Left hindlimb (tissue), 1 donor: ENCODE results near the gene ADAM19.
A peak's percentile ranks its signal among the peaks of the same experiment; 100 is the strongest.

Experiments
- DNase-seq: peaks from one replicate; pipeline ENCODE4 v3.0.0-alpha.2; 2018

ADAM19 gene

DNA sequence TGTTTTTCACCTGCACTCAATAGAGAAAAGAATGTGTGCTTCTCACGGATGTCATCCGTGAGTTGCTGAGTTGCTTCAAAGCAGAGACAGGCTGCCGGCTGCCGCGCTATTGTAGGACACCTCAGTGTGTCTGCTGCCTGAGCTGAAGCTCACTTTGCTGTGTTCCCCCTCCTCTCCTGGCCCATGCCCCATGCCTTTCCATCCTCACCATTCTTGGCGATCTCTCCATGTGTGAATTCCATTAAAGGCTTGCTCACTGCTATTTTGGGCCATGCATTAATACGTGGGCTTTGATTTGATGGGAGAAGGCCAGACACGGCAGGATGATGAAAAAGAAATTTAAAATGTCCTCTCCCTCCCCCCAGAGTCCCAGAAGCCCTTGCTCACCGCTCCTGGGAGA lies 14.5 kb downstream of the ADAM19 start:
- no peak for DNase-seq

DNA sequence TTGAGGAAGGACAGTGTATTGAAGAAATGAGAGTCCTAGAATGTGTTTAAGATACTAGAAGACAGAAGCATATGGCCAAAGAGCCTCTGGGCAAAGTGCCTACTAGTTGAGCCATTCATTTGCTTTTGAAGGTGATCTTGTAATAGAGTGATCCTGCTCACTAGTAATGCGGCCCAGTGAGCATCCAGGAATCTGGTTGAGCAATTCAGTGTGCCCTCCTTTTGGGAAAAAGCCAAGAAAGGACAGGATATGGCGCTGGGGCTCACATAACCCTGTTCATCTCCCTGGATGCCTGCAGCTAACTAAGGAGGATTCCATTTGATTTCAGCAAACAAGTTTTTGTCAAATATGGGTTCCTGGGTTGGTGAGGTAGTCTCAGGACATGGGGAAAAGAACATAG lies 16.3 kb downstream of the ADAM19 start:
- DNase-seq, result no peak

DNA sequence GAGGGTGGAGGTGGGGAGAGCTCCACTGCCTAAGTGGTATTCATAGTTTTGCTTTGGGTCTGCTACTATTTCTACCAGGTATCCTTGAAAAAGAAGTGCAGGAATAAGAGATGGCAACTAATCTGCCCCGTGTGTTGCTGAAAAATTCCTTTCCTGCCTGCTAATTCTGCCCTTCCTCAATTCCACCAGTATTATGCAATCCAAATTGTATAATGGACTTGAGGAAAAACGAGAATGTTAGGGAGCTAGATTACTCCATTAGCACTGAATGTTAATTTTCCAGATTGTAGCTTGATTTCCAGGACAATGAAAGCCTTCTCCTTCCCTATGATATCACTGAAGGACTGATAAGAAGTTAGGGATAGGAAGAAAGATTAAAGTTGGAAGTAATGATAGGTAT lies 16.9 kb downstream of the ADAM19 start:
- no peak for DNase-seq

DNA sequence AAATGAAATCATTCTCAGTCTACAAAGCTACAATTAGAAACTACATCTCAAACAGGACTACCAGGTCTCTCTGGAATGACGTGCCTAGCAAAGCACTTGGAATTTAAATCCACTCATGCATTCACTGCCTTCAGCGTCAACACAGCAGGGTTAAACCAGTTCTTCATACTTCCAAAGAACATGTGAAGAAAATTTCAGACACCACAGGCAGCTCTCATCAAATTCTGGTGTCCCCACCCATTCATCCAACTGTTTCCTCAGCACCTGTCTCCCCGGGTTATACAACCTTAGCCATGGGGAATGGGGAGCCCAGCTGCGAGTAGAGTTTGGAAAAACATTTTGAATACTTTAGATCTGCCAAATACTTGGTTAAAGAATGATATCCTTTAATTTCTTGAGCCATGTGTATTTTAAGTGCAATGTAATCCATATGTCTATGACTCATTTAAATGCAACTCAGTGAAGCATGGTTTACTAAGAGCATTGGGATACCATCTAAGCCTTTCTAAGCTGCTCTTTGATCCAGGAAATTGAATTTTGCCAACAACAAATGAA lies 17.5 kb downstream of the ADAM19 start:
- DNase-seq, result no peak

DNA sequence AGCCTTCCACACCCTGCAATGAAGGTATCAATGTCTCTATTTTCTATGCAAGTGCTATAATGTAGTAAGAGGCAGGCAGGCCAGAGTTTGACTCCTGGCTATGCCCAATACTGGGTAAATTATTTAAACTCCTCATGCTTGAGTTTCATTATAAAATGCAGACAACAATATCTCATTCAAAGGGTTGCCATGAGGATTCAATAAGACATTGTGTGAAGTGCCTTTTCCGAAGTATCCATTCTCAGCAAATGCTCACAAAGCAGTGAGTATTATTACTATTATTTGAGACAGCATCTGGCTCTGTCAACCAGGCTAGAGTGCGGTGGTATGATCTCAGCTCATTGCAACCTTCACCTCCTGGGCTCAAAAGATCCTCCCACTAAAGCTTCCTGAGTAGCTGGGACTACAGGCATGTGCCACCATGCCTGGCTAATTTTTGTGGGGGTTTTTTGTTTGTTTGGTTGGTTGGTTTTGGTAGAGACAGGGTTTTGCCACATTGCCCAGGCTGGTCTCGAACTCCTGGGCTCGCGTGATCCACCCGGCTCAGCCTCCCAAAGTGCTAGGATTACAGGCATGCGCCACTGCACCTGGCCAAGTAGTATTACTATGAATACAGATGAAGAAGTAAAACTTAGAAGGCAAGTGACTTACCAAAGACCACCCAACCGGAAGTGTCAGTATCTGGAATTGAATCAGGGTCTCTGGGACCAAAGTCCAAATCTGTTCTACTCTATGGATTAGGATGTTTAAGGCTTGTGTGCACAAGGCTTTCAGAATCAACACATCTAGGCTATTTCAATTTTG lies 18.8 kb downstream of the ADAM19 start:
- DNase-seq, result no peak

DNA sequence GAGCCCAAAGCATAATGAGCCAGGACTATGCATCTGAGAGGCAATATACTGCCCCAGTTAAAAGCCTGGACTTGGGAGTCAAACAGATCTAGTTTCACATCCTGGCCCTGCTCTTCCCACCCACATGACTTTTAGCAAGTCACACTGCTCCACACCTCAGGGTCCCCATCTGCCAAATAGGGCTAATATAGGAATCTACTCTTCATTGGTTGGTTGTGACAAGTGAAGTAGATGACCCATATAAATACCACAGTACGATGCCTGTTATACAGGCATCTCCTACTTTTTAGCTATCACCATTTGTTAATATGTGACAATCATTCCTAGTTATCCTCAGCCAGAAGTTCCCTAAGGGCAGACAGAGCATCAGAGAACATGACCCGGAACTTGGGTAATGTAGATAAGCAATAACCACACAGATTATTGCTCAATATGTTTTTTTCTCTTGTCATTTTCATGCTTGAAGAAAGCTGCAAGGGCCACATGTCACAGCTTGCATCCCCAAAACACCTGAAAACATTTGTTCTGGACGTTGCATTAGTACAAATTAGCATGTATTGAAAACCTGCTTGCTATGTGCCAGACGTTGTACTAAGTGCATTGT lies 20.4 kb downstream of the ADAM19 start:
- DNase-seq, result no peak

DNA sequence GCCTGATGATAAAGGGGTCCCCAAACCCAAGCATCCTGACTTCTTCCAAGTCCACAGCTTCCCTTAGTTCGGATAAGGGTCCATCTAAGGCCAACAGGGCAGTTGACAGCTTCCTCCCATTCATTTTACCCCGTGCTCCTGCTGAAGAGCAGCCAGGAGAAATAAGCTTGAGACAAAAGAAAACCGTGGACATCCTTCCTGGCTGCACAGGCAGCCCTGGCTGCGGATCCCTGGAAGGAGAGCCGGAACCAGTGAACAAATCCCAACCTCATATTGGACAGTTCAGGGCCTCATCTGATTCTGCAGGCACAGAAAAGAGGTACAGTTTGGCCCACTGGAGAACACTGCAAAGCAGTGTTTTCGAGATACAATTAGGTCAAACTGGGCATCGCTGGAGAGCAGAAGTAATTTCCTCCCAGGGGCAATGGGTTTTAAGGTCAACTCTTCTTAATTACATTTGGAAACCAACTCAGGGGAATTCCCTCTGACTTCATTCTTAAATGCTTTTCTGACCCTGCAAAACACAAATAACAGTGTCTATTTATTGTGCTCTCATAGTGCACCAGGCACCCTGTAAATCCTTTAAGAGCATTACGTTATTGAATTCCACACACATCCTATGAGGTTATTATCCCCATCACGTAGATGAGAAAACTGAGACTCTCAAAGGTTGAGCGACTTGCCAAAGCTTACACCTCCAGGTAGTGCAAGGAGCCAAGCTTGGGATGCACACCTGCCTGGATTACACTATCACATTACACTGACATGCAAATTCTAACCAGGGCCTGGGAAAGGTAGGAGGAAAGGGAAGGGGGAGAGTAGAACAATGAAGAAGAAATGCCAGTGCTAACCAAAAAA lies 21.2 kb downstream of the ADAM19 start:
- no peak for DNase-seq

DNA sequence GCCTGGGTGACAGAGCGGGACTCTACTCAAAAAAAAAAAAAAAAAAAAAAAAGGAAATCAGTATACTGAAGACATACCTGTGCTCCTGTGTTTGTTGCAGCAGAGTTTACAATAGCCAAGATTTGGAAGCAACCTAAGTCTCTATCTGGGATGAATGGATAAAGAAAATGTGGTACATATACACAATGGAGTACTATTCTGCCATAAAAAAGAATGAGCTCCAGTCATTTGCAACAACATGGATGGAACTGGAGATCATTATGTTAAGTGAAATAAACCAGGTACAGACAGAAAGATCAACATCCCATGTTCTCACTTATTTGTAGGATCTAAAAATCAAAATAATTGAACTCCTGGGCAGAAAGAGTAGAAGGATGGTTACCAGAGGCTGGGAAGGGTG lies 22.9 kb downstream of the ADAM19 start:
- no peak for DNase-seq

DNA sequence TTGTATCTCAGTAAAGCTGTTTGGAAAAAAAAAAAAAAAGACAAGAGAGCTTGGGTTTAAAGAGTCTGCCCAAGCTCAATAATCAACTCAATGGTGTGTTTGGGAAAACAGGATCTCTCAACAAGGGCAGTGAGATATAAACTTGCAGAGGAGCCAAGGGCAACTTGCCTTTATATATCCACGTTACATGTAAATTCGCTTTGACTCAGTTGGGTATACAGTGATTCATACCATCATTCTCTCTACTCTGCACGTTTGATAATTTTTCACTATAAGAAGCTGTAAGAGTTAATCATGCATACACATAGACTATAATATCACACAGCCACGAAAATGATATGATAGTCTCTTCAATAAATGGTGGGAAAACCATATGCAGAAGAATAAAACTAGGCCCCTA lies 24.9 kb downstream of the ADAM19 start:
- DNase-seq, result no peak

DNA sequence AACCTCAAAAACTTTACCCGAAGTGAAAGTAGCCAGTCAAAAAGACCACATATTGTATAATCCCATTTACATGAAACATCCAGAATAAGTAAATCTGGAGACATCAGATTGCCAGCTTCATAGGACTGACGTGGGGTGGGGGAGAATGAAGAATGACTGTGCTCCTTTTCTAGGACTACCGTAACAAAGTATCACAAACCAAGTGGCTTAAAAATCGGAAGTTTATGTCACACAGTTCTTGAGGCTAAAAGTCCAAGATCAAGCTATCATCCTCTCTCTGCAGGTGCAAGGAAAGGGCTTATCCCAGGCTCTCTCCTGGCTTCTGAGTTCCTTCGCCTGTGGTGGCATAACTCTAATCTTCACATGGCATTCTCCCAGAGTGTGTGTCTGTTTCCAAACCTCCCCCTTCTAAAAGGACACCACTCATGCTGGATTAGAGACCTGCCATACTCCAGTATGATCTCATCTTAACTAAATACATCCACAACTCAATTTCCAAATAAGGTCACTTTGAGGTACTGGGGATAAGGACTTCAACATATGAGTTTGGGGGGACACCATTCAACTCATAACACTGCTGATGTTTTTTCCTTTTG lies 25.5 kb downstream of the ADAM19 start:
- DNase-seq, result no peak

DNA sequence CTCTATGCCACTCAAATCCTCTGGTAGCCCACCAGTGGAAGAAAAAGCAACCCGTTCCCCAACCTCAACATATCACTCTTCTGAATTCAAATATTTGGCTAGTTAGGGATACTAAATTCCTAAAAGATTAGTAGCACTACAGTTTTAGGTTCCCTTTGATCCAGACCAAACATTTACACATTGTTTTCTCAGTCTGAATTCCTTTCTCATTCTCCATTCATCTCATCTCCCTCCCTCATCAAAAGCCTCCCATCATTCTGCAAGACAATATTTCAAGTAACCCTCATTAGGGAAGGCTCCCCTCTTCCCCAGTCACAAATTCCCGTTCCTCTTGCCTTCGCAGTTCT lies 26.3 kb downstream of the ADAM19 start:
- no peak for DNase-seq

DNA sequence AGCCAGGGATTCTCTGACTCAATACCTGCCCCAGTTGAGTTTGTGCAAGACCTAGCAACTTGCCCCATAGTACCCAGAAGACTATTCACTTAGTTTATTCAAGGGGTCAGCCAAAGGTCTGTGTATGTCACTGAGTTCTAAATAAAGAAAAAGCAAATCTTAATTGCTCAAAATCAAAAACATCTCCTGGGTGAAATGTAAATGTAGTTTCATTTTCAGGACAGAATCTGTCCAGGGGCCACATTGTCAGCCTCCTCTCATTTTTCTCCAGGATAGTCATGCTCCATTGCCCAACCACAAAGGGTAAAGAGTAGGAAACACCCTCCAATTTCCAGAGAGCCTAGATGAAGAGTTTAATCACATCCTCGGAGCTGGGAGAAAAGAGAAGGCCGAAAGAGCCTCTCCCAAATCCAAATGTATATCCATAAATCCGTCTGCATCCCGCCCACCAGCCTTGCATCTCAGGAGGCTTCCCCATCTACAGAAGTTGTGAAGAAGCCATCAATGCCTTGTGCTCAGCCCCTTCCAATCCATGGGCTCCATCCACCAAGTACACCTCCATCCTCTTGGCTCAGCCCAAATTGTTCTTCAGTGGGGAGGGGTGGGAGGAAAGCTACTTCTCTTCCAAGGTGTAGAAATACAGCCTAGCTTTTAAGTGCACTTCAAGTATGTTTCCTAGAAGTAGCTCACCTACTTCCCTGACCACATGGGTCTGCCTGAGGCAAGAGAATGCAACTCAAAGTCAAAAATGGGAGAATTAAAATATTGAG lies 26.9 kb downstream of the ADAM19 start:
- no peak for DNase-seq

DNA sequence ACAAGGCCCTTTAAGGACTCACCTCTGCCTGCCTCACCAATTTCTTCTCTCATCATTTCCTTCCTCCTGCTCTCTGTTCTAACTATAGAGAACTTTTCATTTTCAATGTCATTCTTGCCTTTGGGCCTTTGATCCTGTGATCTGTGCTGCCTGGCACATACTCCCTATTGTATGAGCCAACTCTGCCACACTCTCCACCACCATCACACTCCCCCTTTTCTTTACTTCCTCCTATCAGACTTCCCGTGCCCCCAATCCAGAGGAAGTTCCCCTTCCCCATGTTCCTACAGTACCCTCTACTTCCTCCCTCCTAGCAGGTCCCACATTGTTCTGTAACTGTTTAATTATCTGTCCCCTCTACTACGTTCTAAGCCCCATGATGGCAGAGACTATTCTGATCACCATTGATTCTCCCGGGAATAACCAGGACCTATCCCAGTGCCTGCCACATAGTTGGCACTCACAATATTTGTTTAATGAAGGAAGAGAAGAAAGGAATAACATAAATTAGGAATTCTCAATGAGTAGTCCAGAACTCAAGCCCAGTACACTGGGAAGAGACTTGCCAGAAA lies 27.5 kb downstream of the ADAM19 start:
- no peak for DNase-seq

DNA sequence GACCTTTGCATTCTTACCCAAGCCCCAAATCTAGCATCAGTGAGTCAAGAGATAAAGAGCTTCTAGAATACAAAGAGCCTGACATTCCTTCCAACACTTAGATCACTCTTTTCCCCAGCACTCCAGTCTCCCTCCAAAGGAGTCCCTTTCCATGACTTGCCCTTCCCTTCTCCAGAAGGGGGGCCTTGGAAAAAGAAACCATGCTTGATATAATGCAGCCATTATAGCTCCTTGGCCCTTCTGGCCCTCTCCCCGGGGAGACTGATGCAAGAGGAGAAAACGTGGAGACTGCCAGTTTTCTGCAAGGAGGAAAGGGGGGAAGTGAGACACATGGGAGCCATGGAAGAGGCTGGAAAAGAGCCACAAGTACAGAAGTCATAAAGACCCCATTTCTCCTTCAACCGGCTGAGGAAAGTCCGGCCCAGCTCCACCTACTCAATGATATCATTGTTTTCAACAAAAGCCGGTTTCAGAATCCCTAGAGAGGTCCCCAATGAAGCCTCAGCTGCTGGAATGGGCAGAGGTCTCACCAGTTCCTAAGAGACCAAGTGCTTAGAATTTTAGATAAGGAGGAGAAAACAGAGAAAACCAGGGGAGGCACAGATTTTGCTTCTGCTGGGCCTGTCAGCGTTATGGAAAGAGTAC lies 29.0 kb downstream of the ADAM19 start:
- peak; percentile 61 for DNase-seq

DNA sequence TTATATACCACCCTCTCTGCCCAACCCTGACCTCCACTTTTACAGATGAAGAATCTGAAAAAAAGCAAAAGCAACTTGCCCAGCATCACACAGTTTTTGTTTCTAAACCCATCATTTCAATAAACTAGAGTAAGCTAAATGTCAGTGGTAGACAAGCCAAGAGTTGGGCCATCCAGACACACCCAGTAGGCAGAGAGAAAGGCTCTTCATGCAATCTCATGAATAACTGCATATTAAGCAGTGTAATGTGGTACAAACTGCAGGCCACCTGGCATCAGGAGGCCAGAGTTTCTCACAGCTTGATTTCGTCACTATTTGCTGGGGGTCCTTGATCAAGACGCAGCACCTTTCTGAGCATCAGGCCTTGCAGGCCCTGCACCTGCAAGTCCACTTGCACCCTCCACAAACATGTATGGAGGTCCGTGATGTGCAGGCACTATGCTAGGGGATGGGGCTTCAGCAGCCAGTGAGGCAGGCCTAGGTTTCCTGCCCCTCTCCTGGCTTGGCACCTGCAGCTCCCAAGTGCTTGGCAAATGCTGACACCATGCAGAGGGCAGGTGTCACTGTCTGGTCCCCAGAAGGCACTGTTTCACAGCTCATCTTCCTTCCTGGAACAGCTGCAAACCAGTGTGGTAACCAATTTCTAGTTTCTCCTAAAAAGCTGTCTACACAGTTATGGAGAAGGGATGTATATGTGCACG lies 29.8 kb downstream of the ADAM19 start:
- DNase-seq, result no peak

DNA sequence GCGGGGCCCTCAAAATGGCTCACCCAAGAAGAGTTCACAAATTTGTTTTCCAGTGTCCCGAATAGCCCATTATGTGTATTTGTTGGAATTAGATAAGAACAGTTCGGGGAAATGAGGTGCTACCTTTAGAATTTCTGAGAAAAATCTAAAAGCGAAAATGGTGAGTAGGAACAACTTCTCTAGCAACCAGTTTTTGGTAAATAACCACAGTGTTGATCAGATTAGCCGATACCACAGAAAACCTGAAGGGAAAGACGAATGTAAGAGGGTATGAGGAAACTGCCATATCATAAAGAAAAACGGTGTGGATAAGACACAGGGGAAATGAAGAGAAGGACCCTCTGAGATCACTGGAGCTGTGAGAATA lies 31.0 kb downstream of the ADAM19 start:
- no peak for DNase-seq

DNA sequence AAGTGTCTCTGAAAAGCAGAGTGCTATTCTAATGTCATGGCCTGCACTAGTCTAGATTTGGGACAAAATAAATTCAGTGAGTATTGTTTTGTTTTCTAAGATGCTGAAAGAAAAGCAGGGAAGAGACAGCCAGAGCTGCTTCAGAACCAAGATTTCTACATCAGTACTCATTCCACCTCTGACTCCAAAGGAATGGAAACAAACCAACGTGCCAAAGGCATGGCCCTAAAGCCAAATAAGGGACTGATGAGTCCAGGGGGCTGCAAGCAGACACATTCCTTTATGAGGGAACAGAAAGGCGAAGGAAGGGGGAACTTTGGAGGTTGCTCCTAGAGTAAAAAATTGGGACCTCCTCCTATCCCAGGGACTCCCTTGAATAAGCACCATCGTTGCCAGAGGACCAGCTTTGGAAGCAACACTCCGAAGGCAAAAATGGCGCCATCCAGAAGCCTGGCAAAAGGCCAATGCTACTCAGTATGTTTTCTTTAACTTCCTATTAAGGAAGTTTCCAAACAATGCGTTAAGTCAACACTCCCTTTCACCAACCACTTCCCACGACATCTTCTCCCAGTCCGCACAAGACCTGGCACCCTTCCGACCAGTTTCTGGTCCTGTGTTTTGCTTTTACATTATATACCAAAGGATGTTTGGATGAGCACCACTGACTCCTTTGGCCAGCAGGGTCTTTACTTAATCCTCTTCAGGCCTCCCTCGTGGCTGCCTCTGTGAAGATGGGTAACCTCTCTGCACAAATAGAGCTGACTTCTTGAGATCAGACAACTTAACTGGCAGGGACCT lies 31.6 kb downstream of the ADAM19 start:
- no peak for DNase-seq

DNA sequence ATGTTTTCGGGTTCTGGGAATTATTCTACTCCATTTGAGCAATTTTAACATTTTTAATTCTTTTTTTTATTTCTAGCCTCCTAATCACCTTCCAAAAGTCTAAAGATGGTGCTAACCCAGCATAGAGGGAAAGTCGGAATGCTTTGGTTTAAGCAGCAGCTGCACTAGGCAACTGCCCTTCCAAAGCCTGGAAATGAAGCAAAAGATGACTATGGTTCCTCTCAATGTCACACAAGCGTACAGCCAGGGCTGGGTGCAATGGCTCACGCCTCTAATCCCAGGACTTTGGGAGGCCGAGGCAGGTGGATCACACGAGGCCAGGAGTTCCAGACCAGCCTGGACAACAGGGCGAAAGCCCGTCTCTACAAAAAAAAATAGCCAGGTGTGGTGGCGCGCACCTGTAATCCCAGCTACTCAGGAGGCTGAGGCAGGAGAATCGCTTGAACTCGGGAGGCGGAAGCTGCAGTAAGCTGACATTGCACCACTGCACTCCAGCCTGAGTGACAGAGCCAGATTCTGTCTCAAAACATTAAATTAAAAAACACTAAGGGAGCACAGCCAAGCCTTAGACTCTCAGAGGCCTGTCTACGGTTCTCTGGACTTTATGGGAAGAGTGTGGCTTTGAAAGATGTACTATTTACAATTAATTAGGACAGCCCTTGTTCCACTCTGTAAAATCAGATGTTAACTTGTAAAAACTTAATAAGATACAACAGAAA lies 33.1 kb downstream of the ADAM19 start:
- no peak for DNase-seq

DNA sequence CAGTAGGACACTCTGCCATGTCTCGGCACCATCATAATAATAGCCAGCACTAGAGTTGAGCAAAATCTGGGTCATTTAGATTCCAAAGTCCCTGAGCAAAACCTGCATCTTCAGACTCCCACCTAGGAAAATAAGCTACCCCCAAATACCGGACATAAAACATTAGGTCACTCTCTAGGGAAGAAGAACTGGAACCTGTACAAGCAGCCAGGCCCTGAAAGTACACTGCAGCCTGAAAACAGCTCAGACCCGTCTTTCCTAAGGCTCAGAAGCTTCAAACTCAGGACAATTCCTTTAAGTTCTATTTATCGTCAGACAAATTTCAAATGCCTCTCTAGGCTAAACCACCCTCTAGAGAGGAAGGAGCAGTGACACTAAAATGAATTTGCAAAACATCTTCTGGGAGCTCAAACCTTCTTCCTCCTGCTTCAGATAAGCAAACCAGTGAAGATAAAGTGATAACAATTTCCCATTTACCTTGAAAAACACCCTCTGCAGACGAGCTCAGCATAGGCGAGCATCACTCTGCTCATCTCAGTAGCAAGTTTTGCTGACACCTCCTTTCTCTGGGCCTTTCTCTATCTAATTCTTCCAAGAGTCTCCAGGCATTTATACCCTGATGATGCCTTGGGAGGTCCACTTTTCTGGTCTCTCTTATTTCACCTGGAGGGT lies 34.0 kb downstream of the ADAM19 start:
- DNase-seq, result no peak
